ENCODE data around the gene ZDHHC3.

- no peak for TF ChIP-seq POLR2A (IDR thresholded peaks at IDR 0.05; ENCODE audit: low read length)
- TF ChIP-seq GATA1 (IDR thresholded peaks at IDR 0.05; ENCODE audit: low read depth, low read length) = no peak
These were observed 76.1 kb downstream of the ZDHHC3 start for GRCh38 chr3:44899683-44900367.
